ENCODE data around the gene NFIA. TPM values are rescaled to one million over a fixed set of nuclear protein-coding genes. Genes with fewer than 3 reads are reported as not detected.

NFIA gene
- total and polyA plus RNA-seq, 2 donors: 7.9 to 10.3 TPM

DNA sequence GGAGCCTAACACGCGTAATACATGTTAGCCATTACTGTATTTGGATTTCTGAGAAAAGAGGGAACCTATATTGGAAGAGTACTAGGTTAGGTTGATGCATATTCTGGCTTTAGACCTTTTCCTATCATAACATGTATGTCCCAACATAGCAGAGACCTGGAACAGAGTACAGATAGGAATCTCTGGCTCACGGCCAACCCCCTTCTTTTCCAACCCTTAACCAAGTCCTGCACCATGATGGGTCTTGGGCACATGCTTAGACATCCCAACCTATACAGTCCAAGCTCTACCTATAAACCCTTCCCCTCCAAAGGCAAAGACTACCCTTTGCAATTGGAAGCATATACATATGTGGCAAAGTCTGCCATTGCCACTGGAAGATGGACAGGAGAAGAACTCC, 414.7 kb downstream of the NFIA start:
- H3K4me3 ChIP-seq (ENCODE audit: low read length in 2 of 2): no peak overlapping the region
- H3K9me3 ChIP-seq (ENCODE audit: control insufficient read depth in 2 of 2, insufficient read depth in 1 of 2, low read length in 1 of 2): no peaks in the 10 kb centered on the region
- H3K36me3 ChIP-seq (ENCODE audit: control insufficient read depth in 2 of 2, insufficient read depth in 2 of 2, low read length in 1 of 2): no peaks in the 10 kb centered on the region
- no peaks in the 10 kb centered on the region for H3K4me1 ChIP-seq (ENCODE audit: control insufficient read depth in 2 of 2, insufficient read depth in 2 of 2, low read length in 2 of 2)
- WGBS: 97% methylated on average over 3 of the region's 3 CpGs
- no peak overlapping the region for H3K27ac ChIP-seq (ENCODE audit: low read depth in 1 of 2, low read length in 1 of 2)
- no peak for DNase-seq (ENCODE audit: low read depth in 6 of 9, low spot score in 9 of 9)
- no peaks in the 10 kb centered on the region for H3K27me3 ChIP-seq (ENCODE audit: control insufficient read depth in 2 of 2, insufficient read depth in 1 of 2, low read length in 1 of 2)

DNA sequence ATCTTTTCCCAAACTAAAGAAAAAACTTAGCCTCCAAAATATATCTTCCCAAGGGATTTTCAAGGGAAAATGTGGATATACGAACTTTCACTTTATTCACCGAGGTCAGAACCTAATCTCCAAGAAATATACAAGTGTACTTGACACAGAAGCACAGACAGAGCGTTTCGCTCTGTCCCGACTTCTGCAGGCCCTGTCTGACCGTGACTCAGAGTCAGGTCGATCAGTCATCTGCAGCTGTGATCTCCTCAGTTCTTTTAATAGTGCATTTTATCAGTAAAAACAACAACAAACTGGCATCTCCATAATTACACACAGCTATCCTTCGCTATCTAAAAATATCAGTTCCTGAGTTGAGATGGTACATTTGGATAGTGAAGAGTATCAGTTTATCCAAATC, 416.0 kb downstream of the NFIA start:
- DNase-seq (ENCODE audit: low read depth in 6 of 9, low spot score in 9 of 9): no peak
- H3K36me3 ChIP-seq (ENCODE audit: control insufficient read depth in 2 of 2, insufficient read depth in 2 of 2, low read length in 1 of 2): no peaks in the 10 kb centered on the region
- H3K9me3 ChIP-seq (ENCODE audit: control insufficient read depth in 2 of 2, insufficient read depth in 1 of 2, low read length in 1 of 2): no peaks in the 10 kb centered on the region
- no peak overlapping the region for H3K4me3 ChIP-seq (ENCODE audit: low read length in 2 of 2)
- no peaks in the 10 kb centered on the region for H3K27me3 ChIP-seq (ENCODE audit: control insufficient read depth in 2 of 2, insufficient read depth in 1 of 2, low read length in 1 of 2)
- no peaks in the 10 kb centered on the region for H3K4me1 ChIP-seq (ENCODE audit: control insufficient read depth in 2 of 2, insufficient read depth in 2 of 2, low read length in 2 of 2)
- WGBS: 97% methylated on average over 8 of the region's 8 CpGs
- no peak overlapping the region for H3K27ac ChIP-seq (ENCODE audit: low read depth in 1 of 2, low read length in 1 of 2)

DNA sequence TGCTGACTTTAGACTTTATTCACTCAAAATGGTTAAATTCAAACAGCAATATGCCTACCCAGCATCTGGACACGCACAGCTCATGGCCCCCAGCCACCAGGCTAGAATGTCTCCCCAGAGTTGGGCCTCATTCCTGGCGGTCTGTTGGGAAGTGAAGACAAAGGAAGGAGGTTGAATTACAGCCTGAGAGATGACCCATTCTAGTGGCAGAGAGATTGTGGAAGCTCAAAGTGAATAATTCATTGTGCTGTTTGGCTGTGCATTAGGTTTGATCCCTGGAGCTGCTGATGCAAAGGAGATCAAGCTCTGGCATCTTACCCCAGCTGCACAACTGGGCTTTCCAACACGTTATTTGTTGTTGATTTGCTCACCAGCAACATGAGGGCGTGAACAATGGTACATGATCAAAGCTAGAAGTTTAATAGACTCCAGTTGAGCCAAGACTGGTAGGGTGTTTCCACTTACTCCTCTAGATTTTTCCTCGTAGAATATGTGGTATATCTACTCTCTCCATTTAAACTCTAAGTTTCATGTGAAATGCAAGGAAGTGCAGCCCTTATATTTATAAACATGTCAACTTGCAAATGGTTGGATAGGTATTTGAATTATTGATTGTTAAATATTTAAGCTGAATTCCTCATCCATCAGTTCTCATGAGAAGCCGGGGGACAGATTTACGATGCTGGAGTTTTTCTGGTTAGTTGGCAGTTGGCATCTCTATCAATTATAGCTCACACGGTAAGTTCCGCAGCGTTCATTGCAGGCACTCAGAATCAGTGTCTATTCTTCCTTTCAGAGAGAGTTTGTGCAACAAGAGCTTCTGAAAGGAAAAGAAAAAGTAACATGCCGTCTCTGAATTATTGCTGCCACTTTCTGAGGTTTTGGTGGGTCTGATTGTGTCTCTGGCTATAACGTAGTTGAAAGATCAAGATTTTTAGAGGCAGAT, 419.9 kb downstream of the NFIA start:
- WGBS: 58% methylated on average over 12 of the region's 12 CpGs
- Histone ChIP-seq H3K4me3 (ENCODE audit: low read length in 2 of 2) (no peak overlapping the region), H3K27ac (ENCODE audit: low read depth in 1 of 2, low read length in 1 of 2) (no peak overlapping the region), H3K27me3 (ENCODE audit: control insufficient read depth in 2 of 2, insufficient read depth in 1 of 2, low read length in 1 of 2) (no peaks in the 10 kb centered on the region), H3K9me3 (ENCODE audit: control insufficient read depth in 2 of 2, insufficient read depth in 1 of 2, low read length in 1 of 2) (no peaks in the 10 kb centered on the region), H3K36me3 (ENCODE audit: control insufficient read depth in 2 of 2, insufficient read depth in 2 of 2, low read length in 1 of 2) (no peaks in the 10 kb centered on the region), H3K4me1 (ENCODE audit: control insufficient read depth in 2 of 2, insufficient read depth in 2 of 2, low read length in 2 of 2) (no peaks in the 10 kb centered on the region)
- no peak for DNase-seq (ENCODE audit: low read depth in 6 of 9, low spot score in 9 of 9)

DNA sequence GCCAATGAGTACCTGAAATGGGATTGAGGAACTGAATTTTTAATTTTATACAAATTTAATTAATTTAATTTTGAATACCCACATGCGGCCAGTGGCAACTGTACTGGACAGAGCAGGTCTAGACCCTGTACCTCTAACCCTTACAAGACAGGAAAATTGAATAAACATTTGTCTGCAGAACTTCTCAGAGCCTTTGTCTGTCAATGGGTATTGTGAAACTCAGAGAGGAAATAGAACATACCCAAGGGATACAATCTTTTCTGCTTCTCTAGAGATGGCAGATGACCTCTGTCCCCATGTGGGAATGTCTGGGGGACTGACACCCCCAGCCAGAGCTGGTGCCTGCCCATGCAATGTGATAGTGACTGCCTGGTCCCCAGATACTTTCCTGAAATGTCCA, 421.9 kb downstream of the NFIA start:
- Histone ChIP-seq H3K27ac (ENCODE audit: low read depth in 1 of 2, low read length in 1 of 2) (no peak overlapping the region), H3K27me3 (ENCODE audit: control insufficient read depth in 2 of 2, insufficient read depth in 1 of 2, low read length in 1 of 2) (no peaks in the 10 kb centered on the region)
- 97% methylated on average over 1 of the region's 1 CpG for WGBS

DNA sequence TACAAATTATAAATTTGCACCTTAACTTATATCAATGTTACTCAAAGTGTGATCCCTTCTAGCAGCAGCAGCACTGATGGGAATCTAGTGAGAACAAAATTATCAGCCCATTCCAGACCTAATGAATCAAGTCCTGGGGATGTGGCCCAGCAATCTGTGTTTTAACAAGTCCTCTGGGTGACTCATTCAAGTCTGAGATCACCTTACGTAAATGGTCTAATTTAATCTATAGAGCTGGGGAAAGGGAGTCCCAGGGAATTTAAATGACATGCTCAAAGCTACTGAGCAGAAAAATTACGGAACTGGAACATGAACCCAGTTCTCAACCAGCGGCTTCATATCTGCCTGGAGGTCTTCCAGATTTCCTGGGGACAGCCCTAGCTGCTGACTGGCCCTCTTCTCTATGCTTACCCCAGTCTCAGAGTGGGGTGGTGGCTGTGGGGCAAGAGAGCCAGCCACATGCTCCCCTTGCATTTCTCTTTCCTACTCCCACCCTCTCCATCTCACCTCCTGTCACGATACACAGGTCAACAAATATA, 422.6 kb downstream of the NFIA start:
- Histone ChIP-seq H3K27ac (ENCODE audit: low read depth in 1 of 2, low read length in 1 of 2) (no peak overlapping the region), H3K4me3 (ENCODE audit: low read length in 2 of 2) (no peak overlapping the region), H3K36me3 (ENCODE audit: control insufficient read depth in 2 of 2, insufficient read depth in 2 of 2, low read length in 1 of 2) (no peaks in the 10 kb centered on the region), H3K4me1 (ENCODE audit: control insufficient read depth in 2 of 2, insufficient read depth in 2 of 2, low read length in 2 of 2) (no peaks in the 10 kb centered on the region), H3K27me3 (ENCODE audit: control insufficient read depth in 2 of 2, insufficient read depth in 1 of 2, low read length in 1 of 2) (no peaks in the 10 kb centered on the region), H3K9me3 (ENCODE audit: control insufficient read depth in 2 of 2, insufficient read depth in 1 of 2, low read length in 1 of 2) (no peaks in the 10 kb centered on the region)
- WGBS: 93% methylated on average over 4 of the region's 4 CpGs
- DNase-seq (ENCODE audit: low read depth in 6 of 9, low spot score in 9 of 9): no peak

More for the DNA sequence above, 421.9 kb downstream of the NFIA start:
- DNase-seq (ENCODE audit: low read depth in 6 of 9, low spot score in 9 of 9): no peak
- Histone ChIP-seq H3K9me3 (ENCODE audit: control insufficient read depth in 2 of 2, insufficient read depth in 1 of 2, low read length in 1 of 2) (no peaks in the 10 kb centered on the region), H3K36me3 (ENCODE audit: control insufficient read depth in 2 of 2, insufficient read depth in 2 of 2, low read length in 1 of 2) (no peaks in the 10 kb centered on the region), H3K4me3 (ENCODE audit: low read length in 2 of 2) (no peak overlapping the region), H3K4me1 (ENCODE audit: control insufficient read depth in 2 of 2, insufficient read depth in 2 of 2, low read length in 2 of 2) (no peaks in the 10 kb centered on the region)

DNA sequence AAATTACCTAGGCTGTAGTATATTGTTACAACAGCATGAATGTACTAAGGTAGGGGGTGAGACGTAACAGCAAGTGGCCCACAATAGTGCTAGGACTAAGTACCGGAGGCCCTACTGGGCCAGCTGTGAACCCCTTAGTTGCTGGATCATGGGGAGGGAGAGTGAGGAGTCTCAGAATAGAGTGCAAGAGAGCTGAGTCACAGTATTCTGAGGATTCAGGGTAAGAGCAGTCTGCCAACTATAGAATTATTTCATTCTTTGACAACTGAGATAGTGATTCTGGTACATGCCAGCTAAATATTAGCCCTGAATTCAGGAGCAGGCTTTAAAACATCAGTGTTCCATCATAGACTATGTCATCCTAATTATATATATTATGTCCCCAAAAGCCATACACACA, 423.9 kb downstream of the NFIA start:
- H3K4me1 ChIP-seq (ENCODE audit: control insufficient read depth in 2 of 2, insufficient read depth in 2 of 2, low read length in 2 of 2): no peaks in the 10 kb centered on the region
- no peaks in the 10 kb centered on the region for H3K27me3 ChIP-seq (ENCODE audit: control insufficient read depth in 2 of 2, insufficient read depth in 1 of 2, low read length in 1 of 2)
- no peaks in the 10 kb centered on the region for H3K36me3 ChIP-seq (ENCODE audit: control insufficient read depth in 2 of 2, insufficient read depth in 2 of 2, low read length in 1 of 2)
- no peak for DNase-seq (ENCODE audit: low read depth in 6 of 9, low spot score in 9 of 9)
- WGBS: 98% methylated on average over 2 of the region's 2 CpGs
- no peak overlapping the region for H3K27ac ChIP-seq (ENCODE audit: low read depth in 1 of 2, low read length in 1 of 2)
- no peak overlapping the region for H3K4me3 ChIP-seq (ENCODE audit: low read length in 2 of 2)
- no peaks in the 10 kb centered on the region for H3K9me3 ChIP-seq (ENCODE audit: control insufficient read depth in 2 of 2, insufficient read depth in 1 of 2, low read length in 1 of 2)

DNA sequence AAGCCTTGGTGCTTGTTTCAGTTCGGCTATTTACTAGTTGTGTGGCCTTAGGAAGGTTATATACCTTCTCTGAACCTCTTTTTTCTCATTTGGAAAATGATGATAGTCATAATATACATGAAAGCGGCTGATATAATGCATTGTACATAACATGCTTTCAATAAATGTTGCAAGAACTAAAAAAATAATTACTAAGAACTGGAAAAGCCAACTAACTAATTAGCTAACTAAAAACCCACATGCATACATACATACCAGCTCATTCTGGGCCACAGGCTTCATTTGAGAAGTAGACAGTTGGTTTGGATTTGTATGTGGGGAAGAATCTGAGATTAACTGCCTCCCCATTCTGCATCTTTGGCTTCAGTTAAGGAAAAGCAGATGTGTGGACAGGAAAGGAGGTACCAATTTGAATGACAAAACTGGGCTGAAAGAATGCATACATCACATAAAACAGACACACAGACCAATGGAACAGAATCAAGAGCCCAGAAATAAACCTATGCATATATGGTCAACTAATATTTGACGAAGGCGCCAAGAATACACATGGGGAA, 424.7 kb downstream of the NFIA start:
- 95% methylated on average over 4 of the region's 4 CpGs for WGBS
- H3K27ac ChIP-seq (ENCODE audit: low read depth in 1 of 2, low read length in 1 of 2): no peak overlapping the region
- no peak for DNase-seq (ENCODE audit: low read depth in 6 of 9, low spot score in 9 of 9)

More for the DNA sequence above, 424.7 kb downstream of the NFIA start:
- no peaks in the 10 kb centered on the region for H3K9me3 ChIP-seq (ENCODE audit: control insufficient read depth in 2 of 2, insufficient read depth in 1 of 2, low read length in 1 of 2)
- H3K27me3 ChIP-seq (ENCODE audit: control insufficient read depth in 2 of 2, insufficient read depth in 1 of 2, low read length in 1 of 2): no peaks in the 10 kb centered on the region
- H3K36me3 ChIP-seq (ENCODE audit: control insufficient read depth in 2 of 2, insufficient read depth in 2 of 2, low read length in 1 of 2): no peaks in the 10 kb centered on the region
- no peak overlapping the region for H3K4me3 ChIP-seq (ENCODE audit: low read length in 2 of 2)
- H3K4me1 ChIP-seq (ENCODE audit: control insufficient read depth in 2 of 2, insufficient read depth in 2 of 2, low read length in 2 of 2): no peaks in the 10 kb centered on the region

Data from thymus (tissue), 11 donors.